ENCODE measurements around the gene TRPV5.

The TRPV5 gene

DNA sequence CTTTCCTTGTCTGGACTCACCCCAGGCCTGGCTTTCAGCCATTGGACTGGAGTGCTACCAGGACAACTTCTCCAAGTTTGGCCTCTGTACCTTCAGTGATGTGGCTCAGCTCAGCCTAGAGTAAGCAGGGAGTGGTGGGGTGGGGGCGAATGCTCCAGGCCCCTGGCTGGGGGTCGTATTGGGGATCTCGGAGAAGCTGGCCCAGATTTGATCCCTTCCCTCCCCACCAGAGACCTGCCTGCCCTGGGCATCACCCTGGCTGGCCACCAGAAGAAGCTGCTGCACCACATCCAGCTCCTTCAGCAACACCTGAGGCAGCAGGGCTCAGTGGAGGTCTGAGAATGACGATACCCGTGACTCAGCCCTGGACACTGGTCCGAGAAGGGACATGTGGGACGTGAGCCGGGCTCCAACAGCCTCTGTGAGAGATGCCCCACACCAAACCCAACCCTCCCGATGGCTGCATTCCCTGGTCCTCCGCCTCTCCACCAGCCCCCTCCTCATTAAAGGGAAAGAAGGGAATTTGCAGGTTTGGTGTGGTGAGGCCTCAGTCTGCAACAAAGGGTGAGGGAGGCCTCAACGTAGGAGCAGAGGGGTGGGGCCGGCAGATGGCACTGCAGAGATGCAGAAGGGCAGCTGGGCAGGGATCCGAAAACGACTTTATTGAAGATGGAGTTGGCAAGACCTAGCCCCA lies 62.8 kb downstream of the TRPV5 start:
- DNase-seq (ENCODE audit: low read depth): no peak

DNA sequence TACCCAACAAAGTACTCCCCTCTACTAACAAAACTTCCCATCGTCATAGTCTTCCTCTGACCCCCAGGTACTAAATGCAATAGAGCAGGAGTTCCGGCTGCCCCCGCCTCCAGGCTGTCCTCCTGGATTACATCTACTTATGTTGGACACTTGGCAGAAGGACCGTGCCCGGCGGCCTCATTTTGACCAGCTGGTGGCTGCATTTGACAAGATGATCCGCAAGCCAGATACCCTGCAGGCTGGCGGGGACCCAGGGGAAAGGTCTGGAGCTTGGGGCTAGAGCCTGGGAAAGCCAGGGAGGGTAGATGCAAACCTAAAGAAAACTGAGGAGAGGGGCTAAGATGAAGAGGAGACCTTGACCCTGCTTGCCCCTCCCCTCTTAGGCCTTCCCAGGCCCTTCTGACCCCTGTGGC lies 63.4 kb downstream of the TRPV5 start:
- DNase-seq (ENCODE audit: low read depth): no peak

DNA sequence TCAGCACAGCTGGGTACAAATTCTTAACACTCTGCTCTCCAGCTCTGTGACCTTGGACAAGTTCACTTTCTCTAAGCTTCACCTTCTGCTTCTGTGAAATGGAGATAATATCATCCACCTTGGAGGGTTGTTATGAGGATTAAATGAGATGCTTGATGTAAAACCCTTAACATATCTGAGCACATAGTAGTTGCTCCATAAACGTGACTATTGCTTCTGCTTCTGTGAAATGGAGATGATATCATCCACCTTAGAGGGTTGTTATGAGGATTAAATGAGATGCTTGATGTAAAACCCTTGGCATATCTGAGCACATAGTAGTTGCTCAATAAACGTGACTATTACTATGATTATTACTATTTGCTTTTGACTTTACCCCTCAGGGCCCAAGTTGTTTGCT lies 64.1 kb downstream of the TRPV5 start:
- DNase-seq (ENCODE audit: low read depth): no peak

GRCh38 chr7:142868986-142869415 lies 64.5 kb downstream of the TRPV5 start:
- no peak for DNase-seq (ENCODE audit: low read depth)

- DNase-seq (ENCODE audit: low read depth): no peak
Measured at GRCh38 chr7:142868188-142868985, 65.2 kb downstream of the TRPV5 start.

DNA sequence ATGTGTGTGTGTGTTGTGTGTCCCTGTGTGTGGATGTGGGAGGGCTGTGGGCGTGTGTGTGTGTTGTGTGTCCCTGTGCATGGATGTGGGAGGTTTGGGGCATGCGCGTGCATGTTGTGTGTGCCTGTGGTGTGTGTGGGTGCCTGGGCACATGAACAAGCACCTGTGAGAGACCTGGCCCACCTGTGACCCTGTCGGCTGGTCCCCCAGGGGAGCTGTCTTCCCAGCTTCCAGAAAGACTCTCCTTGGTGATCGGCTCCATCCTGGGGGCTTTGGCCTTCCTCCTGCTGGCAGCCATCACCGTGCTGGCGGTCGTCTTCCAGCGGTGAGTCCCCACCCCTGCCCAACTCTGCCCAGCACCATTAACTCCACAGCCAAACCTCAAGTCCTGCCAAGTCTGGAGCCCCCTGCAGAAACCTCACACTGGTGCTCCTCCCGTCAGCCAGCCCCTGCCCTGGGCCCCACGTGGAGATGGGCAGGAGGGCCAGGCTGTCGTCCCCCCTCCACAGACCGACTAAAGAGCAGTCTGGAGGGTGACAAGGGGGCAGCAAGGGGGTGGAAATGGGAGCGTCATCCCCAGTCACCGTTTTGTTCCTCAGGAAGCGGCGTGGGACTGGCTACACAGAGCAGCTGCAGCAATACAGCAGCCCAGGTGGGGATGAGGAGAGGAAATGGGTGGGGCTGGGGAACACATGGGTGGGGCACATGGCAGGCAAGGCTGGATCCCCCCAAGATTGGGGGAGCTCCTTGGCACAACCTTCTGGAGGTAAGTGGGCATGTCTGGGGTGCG lies 66.0 kb downstream of the TRPV5 start:
- DNase-seq (ENCODE audit: low read depth): no peak

DNA sequence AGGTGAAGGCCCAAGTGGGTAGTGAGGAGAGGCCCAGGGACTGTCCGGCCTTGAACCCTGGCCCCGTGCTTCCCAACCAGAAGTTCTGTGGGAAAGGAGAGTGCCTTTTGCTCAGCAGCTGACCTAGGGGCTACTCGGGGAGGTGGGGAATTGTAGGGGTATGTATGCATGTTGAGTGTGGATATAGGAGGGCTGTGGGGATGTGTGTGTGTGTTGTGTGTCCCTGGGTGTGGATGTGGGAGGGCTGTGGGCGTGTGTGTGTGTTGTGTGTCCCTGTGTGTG lies 66.5 kb downstream of the TRPV5 start:
- DNase-seq (ENCODE audit: low read depth): no peak

DNA sequence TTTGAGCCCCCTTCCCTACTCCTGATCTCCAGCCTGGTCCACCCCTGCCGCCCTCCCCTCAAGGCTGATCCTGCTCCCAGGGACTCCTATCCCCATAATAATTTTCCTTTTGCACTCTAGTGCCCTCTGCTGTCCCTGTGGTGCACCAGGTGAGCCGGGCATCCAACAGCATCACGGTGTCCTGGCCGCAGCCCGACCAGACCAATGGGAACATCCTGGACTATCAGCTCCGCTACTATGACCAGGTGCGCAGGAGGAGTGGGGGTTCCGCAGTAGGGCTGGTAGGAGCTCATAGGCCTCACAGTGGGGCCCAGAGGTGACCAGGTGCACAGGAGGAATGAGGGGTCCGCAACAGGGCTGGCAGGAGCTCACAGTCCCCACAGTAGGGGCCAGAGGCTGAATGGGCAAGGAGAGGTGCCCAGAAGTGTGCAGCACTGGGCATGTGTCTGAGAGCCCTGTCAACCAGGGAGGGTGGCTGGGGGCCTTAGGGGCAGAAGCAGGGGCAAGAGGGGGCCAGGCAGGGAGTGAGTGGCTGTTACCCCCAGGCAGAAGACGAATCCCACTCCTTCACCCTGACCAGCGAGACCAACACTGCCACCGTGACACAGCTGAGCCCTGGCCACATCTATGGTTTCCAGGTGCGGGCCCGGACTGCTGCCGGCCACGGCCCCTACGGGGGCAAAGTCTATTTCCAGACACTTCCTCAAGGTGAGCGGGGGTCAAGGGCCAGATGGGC lies 67.0 kb downstream of the TRPV5 start:
- peak; percentile 17 for DNase-seq (ENCODE audit: low read depth)

- DNase-seq (ENCODE audit: low read depth): no peak
Measured at GRCh38 chr7:142865766-142866165, 67.8 kb downstream of the TRPV5 start.

- peak; percentile 10 for DNase-seq (ENCODE audit: low read depth)
Measured at GRCh38 chr7:142864980-142865747, 68.4 kb downstream of the TRPV5 start.

- DNase-seq (ENCODE audit: low read depth): no peak
Measured at GRCh38 chr7:142863891-142864685, 69.5 kb downstream of the TRPV5 start.

GRCh38 chr7:142862786-142863400 lies 70.7 kb downstream of the TRPV5 start:
- no peak for DNase-seq (ENCODE audit: low read depth)

DNA sequence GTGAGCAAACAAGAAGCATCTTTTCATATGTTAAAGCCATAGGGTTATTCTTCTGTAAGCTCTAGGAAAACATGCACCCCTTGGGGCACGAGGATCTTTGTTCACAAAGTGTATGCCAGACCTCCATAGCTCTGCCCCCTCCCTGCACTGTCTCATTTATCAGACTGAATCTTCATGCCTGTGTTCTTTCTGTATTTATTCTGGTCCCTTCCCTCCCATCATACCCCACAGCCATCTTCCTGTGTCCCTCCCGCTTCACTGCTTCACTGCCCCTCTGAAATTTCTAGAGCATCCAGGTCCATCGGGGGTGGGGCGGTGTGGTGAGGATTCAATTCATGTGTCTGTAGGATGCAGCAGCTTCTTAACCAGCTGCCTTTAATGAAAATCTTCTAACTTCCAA lies 71.2 kb downstream of the TRPV5 start:
- DNase-seq (ENCODE audit: low read depth): no peak

DNA sequence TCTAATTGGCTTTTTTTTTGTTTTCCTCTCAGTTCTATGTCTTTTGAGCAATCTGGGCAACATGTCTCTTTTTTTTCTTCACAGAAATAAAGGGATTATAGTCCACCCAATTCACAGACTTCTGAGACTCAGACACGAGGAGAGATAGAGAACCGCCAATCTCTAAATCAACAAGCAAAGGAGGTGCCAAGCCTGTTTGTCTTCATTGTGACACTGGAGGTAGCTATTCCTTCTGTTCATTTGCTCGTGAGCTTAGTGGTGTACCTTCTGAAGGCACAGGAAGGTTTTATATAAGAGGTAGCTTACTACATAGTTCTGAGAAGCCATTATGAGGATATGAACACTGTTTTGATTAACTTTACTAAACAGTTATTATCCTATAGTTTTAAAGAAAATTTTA lies 72.6 kb downstream of the TRPV5 start:
- no peak for DNase-seq (ENCODE audit: low read depth)

DNA sequence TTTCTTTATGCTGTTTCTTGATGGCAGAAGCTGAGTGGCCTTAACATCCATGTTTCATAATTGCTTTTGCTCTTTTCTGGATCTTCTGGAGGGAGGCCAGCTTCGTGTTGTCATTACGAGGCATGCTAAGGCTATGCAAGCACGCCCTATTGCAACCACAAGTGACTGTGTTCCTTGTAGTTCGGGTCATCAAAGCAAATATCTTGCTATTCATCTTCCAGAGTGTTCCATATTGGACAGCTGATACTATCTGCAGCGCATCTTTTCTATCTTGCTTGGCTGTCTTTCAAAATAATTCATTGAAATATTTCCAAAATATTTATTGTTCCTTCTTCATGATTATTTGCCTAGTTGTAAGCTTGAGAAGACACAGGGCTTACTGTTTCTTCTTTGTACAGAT lies 73.7 kb downstream of the TRPV5 start:
- peak; percentile 82 for DNase-seq (ENCODE audit: low read depth)

- DNase-seq (ENCODE audit: low read depth): no peak
Measured at GRCh38 chr7:142859411-142859810, 74.1 kb downstream of the TRPV5 start.
